ENCODE measurements around the gene CCDC6.
"Not testable (repeated sequence)": the region's sequence is repeated elsewhere in the genome, so short reads cannot be mapped to it uniquely, and the experiment has no call there.

The CCDC6 gene

GRCh38 chr10:59754951-59755350, 151.4 kb downstream of the CCDC6 start:
- no peak for DNase-seq (ENCODE audit: low read depth)

DNA sequence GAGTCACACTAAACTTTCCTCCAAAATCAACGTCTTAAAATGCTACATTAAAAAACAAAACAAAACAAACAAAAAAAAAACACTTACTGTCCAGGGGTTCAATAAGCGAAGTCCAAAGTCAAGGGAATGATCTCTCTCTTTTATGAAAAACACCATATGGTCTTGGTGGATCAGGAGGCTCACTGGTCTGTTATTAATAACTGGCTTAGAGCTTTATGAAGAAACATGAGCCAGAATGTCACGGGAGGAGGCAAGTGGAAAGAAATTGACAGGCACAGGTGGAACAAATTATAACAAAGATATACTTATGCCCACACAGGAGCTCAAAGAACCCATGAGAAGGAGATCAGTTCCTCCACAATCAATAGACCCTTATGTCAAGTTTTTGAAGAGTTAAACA, 153.1 kb downstream of the CCDC6 start, which contains the start of gene MRLN:
TSS of gene MRLN (minus strand) at position 189 of the 400 bp plus-strand sequence.
- no peak for DNase-seq (ENCODE audit: low read depth)

GRCh38 chr10:59752278-59752940, 153.9 kb downstream of the CCDC6 start:
- no peak for DNase-seq (ENCODE audit: low read depth)

- peak; percentile 43 for DNase-seq (ENCODE audit: low read depth)
These were observed 156.0 kb downstream of the CCDC6 start for GRCh38 chr10:59750155-59750945.

- DNase-seq (ENCODE audit: low read depth): no peak
These were observed 157.5 kb downstream of the CCDC6 start for GRCh38 chr10:59748834-59749233.

DNA sequence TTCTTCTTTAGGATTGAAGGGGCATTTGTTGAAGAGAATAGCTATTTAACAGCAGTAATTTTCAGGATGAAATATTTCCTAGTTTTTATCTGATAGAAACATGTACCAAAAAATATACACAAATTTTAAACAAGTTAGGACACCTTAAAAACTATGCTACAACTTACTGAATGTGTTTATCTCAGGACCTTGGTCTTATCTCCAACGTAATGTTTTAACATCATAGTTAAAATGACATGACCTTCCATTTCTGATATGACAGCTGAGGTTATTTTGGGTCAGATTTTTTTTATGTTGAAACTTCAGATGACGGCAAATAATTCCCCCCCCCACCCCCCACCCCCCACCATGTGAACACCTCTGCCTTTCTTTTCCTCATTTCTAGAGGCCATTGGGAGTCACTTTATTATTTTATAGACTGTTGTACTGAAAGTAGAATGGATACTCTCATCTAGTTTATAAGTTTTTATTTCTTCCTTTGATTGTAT, 161.1 kb downstream of the CCDC6 start:
- no peak for DNase-seq (ENCODE audit: low read depth)

DNA sequence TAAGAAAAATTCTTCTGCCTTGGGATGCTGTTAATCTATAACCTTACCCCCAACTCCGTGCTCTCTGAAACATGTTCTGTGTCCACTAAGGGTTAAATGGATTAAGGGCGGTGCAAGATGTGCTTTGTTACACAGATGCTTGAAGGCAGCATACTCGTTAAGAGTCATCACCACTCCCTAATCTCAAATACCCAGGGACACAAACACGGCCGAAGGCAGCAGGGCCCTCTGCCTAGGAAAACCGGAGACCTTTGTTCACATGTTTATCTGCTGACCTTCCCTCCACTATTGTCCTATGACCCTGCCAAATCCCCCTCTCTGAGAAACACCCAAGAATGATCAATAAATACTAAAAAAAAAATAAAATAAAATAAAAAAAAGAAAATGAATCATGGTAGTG, 161.6 kb downstream of the CCDC6 start:
- not testable (repeated sequence) for DNase-seq (ENCODE audit: low read depth)

GRCh38 chr10:59744156-59744555, 162.2 kb downstream of the CCDC6 start:
- not testable (repeated sequence) for DNase-seq (ENCODE audit: low read depth)

- DNase-seq (ENCODE audit: low read depth): no peak
These were observed 164.8 kb downstream of the CCDC6 start for GRCh38 chr10:59741583-59741982.

DNA sequence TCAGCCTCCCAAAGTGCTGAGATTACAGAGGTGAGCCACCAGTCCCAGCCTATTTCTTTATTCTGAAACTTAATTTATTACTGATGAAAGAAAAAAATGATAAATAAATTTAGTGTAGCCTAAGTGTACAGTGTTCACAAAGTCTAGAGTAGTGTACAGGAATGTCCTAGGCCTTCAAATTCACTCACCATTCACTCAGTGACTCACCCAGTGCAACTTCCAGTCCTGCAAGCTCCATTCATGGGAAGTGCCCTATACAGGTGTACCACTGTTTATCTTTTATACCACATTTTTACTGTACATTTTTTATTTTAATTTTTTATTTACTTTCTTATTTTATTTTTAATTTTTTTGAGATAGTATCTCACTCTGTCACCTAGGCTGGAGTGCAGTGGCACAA, 165.3 kb downstream of the CCDC6 start:
- no peak for DNase-seq (ENCODE audit: low read depth)

Measured in amniotic epithelial cell (primary cell).